Stimulated activated CD4-positive, alpha-beta T cell treated with anti-CD3 and anti-CD28 coated beads, TNF-alpha, amount 100 ng/mL, for 4 hours (primary cell): Measurements from ENCODE around the gene COL5A2.

Source experiments
- DNase-seq, 3 experiments: peaks; one replicate each; pipeline ENCODE4 v3.0.0-alpha.2; 2020; ENCODE audit warnings: low read depth in 3 of 3

The COL5A2 gene

DNA sequence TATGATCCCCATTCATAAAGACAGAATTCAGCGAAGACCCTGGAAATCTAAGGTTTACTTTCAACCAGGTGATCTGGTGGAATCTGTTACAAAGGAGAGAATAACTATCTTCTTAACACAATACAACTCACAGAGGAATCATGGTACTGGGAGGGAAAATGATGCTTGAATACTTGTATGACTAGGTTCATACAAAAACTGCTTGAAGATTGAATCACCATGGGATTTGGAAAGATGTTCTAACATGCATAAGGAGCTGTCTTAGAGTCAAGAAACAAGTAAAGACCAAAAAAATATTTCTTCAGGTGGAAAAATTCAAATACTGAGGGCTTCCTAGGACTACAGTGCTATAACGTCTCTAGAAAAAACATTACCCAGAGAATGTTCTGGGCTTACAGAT lies 32.2 kb downstream of the COL5A2 start:
- no peak for DNase-seq

DNA sequence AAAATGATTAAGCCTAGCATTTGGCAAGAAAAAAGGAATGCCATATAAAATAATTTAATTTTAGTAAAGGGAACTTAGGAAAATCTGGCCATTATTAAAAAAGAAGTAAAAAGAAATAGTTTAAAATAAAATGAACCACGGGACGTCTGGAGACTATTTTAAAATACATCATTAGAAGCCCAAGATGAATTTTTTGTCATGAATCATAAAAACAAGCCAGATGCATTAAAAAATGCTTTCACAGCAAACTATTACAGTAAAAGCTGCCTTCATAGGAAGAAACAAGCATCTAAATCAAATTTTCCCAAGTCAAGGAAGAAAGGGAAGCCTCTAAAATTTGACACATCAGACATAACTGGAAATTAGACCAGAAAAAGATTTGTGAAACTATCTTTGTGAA lies 33.0 kb downstream of the COL5A2 start:
- DNase-seq = no peak

DNA sequence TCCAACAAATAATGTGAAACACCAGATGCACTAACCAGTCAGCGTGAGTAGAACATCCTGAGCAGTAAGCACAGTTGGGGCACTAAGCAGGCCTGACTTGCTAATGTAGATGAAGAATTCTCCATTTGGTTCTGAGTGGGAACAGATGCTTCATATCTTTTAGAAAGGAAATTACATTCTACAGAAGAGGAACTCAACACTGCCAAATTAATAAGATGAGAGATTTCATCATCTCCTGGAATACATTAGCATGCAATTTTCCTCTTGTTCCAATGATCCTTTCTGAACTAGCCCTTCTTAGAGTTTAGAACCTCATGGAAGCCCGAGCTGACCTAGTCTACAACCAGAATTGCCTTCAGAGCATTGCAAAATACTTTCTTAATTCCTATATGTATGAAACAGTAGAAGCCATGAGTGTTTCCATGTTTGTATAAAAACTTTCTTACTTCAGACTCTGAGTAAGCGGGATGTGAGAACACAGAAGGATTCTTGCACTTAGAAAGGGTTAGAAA lies 34.8 kb downstream of the COL5A2 start:
- no peak for DNase-seq

DNA sequence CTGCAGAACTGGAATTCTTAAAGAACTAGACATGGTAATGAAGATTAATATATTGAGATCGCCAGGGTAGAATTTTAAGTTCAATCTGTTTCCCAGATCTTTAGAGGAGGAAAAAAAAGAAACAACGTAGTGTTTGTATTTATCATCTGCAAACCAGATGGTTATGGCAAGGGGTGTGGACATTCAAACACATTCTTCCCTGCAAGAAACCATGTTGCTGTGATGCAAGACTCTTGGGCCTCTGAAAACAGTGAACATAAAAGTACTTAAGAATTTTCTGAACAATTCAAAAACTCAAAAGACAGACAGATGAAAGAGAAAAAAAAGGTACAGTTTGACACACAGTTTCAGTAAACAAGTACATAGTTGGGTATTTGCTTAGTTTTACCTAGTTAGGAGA lies 35.6 kb downstream of the COL5A2 start:
- no peak for DNase-seq

DNA sequence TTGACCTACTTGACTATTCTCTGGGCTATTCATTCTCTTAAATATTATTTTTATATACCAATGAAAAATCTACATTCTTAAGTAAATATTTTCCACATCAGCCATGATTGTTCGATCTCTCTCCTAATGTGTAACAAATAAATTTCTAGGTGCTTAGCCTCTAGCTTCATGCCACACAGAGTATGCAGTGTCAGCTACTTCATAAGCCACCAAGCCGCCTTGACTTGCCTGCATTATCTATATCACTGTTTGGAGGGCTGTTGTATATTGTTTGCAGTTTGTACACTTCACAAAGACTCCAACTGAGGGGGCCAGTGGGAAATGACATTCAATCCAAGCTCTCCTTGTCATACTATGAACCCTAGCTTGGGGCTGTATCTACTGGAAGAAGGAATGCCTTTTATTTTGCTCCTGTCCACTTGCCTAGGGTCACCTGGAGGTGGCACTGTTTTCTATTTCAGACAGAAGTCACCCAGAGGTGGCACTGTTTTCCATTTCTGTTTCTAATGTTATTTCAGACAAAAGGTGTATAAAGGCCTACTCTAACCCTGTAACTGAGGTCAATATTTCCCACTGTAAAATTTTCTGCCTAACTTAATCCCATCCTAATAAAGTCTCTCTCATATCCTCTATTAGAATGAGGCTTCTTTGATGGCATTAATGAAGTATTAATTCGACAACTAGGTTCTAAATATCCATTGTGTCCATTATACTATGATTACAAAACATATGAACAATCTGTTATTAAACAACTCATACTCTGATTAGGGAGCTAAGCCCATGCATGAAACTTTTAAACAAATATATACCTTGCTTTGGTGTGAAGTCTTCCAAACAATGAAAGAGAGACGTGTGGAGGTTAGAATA lies 36.4 kb downstream of the COL5A2 start:
- DNase-seq = peak in 2 of 3 experiments; percentile 2 to 3

DNA sequence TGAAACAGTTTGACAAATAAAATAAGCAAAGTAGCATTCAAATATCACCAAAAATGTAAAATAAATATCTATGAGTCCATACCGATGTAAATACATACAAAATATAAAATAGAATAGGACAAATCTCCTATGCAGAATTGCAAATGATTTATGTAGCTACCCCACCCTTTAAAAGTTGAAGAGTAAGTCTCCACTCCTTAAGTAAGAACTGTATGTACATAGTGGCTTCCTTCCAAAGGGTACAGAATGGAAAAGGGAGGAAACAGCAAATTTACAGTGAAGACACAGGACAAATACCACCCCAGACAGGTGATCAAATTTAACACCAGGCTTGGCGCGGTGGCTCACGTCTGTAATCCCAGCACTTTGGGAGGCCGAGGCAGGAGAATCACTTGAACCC lies 40.8 kb downstream of the COL5A2 start:
- DNase-seq = no peak

DNA sequence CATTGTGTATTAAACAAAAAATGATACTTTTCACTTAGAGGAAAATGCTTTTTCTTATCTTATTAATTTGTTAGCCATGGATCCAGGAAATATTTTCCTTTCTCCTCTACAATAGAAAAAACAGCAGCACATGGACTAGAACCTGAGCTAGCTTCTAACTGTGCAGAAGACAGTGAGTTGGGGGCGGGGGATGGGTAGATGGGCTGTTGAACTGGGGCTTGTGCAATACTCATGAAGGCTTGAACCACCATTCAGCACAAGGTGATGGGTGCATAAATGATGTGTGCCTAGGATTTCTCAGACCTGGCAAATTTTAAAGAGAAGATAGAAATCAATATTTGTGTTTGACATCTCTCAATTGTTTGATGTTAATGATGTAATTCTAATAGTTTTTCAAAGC lies 42.0 kb downstream of the COL5A2 start:
- DNase-seq = no peak

DNA sequence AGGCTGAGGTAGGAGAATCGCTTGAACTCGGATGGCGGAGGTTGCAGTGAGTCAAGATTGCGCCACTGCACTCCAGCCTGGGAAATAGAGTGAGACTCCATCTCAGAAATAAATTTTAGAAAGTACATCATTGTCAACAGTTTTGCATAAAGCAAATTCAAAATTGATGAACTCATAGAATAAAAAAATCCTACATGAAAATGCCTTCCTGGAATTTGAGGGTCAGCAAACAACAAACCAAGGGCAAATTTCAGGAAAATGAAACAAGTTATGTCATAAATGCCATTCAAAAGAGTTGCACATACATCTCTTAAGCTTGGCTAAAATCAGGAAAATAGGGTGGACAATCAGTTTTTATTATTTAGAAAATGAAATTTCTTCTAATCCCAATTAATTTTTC lies 45.1 kb downstream of the COL5A2 start:
- no peak for DNase-seq

DNA sequence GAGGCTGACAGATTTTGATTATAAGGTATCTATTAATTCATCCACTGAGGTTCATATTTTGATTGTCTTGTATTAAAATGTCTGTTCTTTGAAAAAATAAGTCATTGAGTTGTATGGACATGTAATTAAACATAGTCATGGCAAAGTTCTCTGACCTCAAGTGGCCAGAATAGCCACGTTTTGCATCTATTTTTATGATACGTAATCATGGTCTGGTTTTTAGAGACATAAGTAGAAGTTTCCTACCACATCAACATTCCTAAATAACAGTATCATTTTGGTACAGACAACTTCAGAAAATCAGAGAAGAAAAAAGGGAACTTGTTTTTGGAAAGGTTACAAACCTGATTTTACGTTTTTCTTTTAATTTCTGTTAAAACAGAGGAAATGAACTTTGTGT lies 47.6 kb downstream of the COL5A2 start:
- no peak for DNase-seq

DNA sequence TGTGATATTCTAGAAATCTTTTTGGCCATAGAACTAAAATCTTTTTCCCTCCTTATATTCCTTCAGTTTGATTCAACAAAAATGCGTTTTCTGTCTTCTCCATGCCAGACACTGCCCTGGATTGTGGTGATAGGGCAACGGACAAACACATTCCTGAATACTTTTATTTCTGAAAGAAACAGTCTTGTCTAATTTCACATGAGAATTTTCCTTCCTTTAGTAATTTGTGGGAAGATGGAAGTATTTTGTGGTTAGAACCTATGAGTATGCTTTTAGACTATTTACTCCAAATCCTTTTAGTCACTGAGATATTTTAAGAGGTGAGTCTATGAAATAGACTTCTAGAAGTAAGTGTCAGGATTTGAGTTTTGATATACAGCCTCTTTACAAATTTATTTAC lies 49.6 kb downstream of the COL5A2 start:
- no peak for DNase-seq

DNA sequence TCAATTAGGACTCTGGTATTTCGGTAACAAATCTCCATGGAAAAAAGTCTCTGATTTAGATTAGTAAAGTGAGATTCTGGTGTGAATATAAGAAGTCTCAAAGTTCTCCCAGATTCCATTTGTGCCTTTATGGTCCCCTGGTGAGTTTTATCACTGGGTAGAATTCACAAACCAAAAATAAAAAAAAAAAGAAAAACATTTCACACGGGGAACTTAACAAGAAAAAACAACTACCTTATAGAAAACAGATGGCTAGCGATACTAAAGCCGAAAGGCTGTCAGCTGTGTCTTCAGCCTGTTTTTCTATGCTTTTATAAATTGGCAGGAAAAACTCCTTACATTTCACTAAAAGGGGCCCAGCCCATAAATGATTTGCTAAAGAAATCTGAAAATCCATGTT lies 50.6 kb downstream of the COL5A2 start:
- no peak for DNase-seq

DNA sequence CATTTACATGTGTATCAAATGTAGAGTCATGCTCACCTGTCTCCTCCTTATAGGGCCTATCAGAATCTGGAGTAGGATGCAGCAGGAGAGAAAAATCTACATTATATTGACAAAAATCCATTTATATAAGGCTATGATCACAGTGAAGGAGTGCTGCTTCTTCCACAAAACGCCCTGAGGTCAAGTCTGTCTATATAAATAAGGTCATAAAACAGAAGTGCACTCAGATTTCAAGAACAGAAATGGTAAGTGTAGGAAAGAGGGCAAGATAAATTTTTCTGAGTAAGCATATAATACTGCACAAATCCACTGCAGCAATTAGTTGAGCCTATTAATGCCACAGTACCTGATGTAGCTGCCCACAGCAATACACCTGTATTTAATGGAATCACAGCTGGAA lies 51.8 kb downstream of the COL5A2 start:
- DNase-seq = no peak

DNA sequence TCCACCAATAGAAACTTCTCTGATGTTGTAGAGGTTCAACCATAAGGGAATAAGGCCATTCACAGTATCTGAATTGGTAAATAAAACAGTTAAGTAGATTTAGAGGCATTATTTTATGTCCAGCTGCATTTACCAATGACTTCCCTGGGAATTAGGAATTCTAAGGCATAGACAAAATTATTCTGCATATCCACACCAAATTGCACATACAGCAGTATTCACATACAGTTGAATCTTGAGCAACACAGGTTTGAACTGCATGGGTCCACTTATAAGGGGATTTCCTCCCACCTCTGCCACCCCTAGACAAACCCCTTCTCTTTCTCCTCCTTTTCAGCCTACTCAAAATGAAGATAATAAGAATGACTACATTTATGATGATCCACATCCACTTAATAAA lies 54.4 kb downstream of the COL5A2 start:
- DNase-seq = no peak

DNA sequence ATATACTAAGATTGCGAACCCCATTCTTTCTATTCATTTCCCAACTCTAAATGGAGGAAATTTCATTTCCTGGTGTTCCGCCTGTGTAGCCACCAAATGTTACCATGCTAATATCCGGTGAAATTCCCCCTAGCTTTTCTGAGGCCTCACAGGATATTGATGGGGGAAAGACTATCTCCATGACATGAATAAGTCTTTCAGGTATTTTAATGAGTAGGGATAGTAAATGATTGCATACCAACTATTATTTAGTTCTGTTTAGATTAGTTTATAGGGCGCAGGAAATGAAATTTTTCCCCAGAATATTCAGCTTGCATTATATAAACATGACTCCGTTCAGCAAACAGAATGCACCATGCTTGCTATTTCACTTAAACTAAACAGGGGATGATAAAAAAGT lies 55.4 kb downstream of the COL5A2 start:
- no peak for DNase-seq

DNA sequence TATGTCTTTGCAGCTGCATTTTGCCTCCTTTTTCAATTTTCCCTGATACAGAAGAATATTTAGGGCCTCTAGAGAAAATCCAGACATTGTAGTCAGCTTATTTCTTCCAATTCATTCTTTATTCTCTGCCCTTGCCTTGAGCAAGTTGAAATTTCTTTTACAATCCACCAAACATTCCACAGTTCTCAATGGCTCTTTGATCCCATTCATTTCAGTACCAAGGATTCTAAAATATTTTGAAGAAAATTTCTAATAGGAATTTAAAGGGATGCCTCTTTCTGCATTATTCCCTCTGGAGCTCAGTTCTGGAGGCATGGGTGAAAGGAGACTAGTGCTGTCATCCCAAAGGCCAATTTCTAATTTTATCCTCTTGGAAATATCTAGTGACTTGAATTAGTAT lies 61.2 kb downstream of the COL5A2 start:
- no peak for DNase-seq

DNA sequence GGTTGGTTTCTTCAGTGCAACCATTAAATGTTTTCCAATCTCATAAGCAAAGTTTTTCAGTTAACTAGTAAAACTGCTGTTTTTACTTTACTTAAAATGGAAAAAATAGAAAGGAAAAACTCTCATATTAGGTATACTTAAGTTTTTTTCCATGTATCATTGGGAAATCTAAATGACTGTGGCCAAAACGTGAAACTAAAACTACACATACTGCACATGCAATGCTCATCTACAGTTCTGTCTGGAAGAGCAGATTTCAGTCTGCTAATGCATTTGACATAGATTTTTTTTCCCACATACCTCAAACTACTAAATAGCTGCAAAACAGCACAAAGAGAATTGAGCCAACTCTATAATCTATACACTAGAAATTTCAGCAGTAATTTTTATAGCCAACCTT lies 62.6 kb downstream of the COL5A2 start:
- no peak for DNase-seq

DNA sequence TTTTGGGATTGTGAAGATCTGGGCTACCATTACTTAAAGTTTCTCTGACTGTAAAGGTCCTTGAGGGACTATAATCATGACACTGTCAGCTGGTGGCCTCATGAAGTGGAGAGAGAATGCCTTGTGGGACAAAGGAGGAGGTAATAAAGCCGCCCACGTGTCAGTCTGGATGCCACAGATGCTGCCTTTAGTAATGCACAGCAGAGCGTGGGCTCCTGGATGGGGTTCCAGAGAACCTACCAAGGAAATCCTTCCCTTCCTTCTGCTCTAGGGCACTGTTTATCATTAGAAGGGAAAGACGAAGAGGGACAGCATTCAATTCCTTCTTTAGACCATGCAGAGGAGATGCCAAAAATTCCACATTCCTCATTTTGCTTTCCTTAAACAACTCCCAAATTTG lies 63.5 kb downstream of the COL5A2 start:
- no peak for DNase-seq

DNA sequence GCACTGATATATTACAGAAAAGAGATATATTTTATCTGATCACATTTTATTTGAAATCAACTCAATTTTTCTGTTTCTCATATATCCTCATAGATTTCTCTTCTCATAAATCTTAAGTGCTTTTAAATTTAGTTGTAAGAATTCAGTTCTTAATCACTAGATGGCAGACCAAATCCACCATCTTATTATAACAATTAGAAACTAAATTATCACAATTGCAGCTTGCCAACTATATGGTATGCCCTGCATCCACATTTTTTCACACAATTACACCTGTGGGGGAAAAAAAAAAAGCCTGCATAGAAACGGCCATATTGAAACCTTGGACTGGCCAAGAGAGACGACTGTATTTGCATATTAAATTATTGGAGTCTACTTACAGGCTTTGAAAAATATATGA lies 64.4 kb downstream of the COL5A2 start:
- DNase-seq = no peak

DNA sequence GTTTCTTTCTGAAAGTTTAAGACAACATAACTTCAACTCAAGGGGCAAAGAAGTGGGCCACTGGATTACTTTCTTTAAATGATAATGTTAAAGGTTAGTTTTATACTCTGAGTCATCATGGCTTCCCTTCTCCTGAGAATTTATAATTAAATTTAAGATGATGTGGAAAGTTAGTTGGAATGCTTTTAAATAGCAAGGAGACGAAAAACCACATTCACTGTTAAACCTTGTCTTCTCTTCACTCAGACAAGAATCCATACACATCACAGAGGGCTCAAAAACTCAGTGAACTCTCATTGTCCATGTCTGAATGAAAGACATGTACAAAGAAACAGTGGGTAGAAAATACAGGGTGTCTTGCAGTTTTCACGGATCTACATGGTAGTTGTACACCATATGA lies 65.6 kb downstream of the COL5A2 start:
- DNase-seq = no peak

DNA sequence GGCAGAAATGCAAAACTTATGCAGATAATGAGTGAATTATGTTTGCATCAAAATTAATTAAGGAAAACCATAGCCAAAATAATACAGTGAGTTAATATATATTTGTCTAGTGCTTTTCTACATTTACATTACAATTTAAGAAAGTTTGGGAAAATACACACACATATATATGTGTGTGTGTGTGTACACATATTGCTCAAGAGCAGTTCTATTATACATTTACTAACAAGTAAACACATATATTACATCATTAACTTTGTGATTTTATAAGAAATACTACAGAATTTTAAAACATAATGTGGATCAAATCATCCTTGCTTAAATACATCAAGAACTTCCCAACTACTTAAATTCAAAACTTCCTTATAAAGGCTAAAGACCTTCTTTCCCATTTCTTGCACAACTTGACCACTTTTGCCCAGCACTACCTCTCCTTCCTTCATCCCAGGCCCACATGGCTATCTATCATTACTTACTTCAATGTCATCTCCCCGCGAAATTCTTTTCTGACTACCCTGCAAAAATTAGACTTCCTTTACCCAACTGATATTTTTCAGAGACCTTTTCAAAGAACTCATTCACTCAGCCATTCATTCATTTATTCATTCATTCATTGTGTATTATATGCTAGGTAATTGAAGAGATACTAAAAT lies 68.4 kb downstream of the COL5A2 start:
- no peak for DNase-seq

DNA sequence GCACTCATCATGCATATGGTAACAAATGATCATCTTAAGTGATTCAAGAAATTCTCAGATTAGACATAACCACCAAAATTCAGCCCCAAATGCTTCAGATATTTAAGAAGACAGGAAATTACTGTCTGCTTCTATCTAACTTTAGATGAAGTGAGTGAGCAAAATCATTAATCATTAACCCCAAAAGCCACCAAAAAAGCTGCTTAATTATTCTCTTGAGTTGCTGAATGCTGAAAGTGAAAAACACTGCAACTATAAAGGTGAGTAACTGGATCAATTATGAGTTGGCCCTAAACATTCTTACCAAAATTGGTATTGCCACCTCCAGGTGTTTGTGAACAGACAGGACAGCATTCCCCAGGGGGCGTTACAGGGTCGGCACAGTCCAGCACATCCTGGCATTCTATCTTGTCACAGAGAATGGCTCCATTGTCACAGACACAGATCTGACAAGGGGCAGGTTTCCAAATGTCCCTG lies 69.6 kb downstream of the COL5A2 start:
- DNase-seq = no peak

DNA sequence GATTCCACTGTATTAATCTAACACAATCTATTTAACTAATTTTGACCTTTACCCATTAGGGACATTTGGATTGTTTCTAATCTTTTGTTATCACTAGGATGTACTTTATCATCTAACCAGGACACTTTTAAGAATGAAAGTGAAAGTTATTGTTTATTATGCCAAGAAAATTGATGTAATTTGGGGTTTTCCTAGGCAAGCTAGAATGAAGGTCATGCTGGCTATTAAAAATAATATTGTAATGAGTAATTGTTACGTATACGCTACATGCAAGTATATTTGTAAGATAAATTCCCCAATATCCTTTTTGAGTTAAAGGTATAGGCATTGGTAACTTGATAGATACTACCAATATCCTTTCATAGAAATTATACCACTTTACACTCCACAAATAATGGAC lies 74.6 kb downstream of the COL5A2 start:
- DNase-seq = no peak

DNA sequence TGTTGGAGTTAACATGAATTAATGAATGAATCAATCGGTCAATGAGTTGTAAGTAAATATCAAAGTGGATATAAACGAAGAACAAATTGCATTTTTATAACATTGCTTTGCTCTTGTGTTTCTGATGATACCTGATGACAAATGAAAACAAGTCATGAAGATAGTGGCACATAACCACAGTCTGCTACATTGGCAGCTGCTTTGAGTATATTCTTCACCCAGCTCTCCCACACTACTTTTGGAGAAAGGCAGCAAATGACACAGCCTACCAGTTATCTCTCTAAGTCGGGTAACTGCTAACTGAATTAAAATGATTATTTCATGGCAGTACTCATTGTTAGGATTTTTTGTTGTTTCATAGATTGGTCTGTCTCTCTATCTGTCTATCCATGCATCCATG lies 76.8 kb downstream of the COL5A2 start:
- DNase-seq = no peak
